ENCODE measurements around the gene SLC35F3. TPM values are rescaled to one million over a fixed set of nuclear protein-coding genes. Genes with fewer than 3 reads are reported as not detected.

Gene SLC35F3
- total RNA-seq, 1 experiment from 2014 or later = not detected

DNA sequence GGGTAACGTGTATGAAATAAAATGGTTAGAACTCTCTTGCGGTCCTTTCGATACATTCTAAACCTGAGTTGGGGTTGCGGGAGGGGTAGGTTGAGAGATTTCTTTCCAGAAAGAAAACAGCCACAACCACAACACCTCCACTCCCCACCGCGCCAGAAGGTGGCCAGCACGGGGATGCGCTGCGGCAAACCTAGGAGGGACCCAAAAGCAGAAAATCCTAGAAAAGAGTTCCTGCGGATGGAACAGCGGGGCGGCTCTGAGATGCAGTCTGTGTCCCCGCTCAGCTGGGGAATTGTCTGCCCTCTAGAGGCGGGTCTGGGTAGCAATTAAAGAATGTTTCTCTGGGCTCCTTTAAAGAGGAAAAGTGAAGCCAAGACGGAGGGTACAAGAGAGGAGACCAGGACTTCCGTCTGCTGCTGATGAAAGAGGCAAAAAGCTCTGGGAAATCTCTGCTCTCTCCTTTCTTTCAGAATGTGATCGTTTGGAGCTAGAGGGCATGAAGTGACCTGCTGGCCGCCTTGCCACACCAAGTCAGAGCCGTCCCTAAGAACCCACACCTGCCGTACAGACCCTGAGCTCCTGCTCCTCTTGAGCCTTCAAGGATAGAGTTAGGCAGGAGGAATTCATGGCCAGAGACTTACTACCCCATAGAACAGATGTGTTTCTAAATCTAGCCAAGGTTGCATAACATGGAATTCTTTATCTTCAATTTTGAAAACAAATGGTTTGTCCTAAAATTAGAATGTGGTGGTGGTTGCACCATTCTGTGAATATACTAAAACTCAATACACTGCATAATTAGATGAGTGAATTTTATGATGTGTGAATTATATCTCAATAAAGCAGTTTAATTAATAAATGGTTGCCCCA is 422.3 kb downstream of the SLC35F3 start:
- POLR2A ChIA-PET = no interaction called here

DNA sequence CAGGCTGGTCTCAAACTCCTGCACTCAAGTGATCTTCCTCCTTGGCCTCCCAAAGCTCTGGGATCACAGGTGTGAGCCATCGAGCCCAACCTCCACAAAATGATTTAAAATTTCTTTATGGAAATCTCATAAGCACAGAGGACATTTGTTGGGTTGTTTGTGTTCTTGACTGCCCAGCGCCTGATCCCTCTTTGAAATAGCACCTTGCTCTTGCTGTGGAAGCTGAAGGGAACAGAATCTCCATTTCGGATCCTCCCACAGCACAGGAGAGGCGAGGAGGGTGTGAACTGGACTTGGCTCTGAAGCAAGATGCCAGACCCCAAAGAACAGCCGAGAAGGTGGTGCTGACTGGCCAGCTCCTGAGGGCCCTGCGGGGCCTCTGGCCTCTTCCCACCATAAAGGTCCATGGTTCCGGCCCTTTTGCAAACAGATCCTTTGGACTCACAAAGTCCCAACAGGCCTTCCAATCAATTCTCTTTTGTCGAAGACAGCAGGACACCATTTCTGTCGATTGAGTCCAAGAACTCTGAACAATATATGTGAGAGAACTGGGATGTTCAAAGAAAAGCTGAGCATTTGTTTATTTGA is 423.2 kb downstream of the SLC35F3 start:
- Histone ChIP-seq H3K4me3 (ENCODE audit: low read depth, low read length) (no peak overlapping the region), H3K4me1 (no peaks in the 10 kb centered on the region), H3K9me3 (no peaks in the 10 kb centered on the region), H3K36me3 (ENCODE audit: control insufficient read depth, insufficient read depth, low read length) (no peaks in the 10 kb centered on the region), H3K27me3 (replicated peaks; ENCODE audit: control insufficient read depth, insufficient read depth, low read length) (peaks cover 2% of the 10 kb centered on the region; the same call in 1 of the 2 replicates)
- no peak for DNase-seq
- Mint-ChIP-seq H3K4me3 (ENCODE audit: unreplicated experiment) (no peak overlapping the region), H3K27me3 (ENCODE audit: insufficient read depth, unreplicated experiment) (peaks cover 32% of the 10 kb centered on the region), H3K9me3 (ENCODE audit: unreplicated experiment) (no peaks in the 10 kb centered on the region), H3K27ac (ENCODE audit: unreplicated experiment) (no peak overlapping the region), H3K4me1 (ENCODE audit: low read depth, unreplicated experiment) (no peaks in the 10 kb centered on the region), H3K36me3 (ENCODE audit: insufficient read depth, unreplicated experiment) (no peaks in the 10 kb centered on the region)
- TF ChIP-seq, protein P1, sequence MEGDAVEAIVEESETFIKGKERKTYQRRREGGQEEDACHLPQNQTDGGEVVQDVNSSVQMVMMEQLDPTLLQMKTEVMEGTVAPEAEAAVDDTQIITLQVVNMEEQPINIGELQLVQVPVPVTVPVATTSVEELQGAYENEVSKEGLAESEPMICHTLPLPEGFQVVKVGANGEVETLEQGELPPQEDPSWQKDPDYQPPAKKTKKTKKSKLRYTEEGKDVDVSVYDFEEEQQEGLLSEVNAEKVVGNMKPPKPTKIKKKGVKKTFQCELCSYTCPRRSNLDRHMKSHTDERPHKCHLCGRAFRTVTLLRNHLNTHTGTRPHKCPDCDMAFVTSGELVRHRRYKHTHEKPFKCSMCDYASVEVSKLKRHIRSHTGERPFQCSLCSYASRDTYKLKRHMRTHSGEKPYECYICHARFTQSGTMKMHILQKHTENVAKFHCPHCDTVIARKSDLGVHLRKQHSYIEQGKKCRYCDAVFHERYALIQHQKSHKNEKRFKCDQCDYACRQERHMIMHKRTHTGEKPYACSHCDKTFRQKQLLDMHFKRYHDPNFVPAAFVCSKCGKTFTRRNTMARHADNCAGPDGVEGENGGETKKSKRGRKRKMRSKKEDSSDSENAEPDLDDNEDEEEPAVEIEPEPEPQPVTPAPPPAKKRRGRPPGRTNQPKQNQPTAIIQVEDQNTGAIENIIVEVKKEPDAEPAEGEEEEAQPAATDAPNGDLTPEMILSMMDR (IDR thresholded peaks at IDR 0.05; ENCODE audit: insufficient read depth in 1 of 2, low read depth in 1 of 2, low read length in 1 of 2, severe bottlenecking in 1 of 2, unreplicated experiment in 1 of 2) = no peak
- intact Hi-C loops (cut with micrococcal nuclease; ENCODE audit: unreplicated experiment) = loop anchor here (5.0 kb wide), 1 partner anchor 215 kb away; no protein-coding TSS in a partner anchor
- ChIA-PET CTCF (interaction anchor here (1.3 kb wide), 1 partner anchor 18 kb away, joined by 8 read pairs; no protein-coding TSS in a partner anchor), POLR2A (no interaction called here)
- BruUV-seq (replicated peaks) = no TSS peak

More for the DNA sequence above, 422.3 kb downstream of the SLC35F3 start:
- H3K27me3 ChIP-seq (replicated peaks; ENCODE audit: control insufficient read depth, insufficient read depth, low read length) = peaks cover 2% of the 10 kb centered on the region; the same call in 1 of the 2 replicates
- H3K36me3 ChIP-seq (ENCODE audit: control insufficient read depth, insufficient read depth, low read length) = no peaks in the 10 kb centered on the region
- Mint-ChIP-seq H3K36me3 (ENCODE audit: insufficient read depth, unreplicated experiment) (no peaks in the 10 kb centered on the region), H3K27me3 (ENCODE audit: insufficient read depth, unreplicated experiment) (peaks cover 29% of the 10 kb centered on the region), H3K4me3 (ENCODE audit: unreplicated experiment) (no peak overlapping the region), H3K4me1 (ENCODE audit: low read depth, unreplicated experiment) (no peaks in the 10 kb centered on the region), H3K27ac (ENCODE audit: unreplicated experiment) (no peak overlapping the region), H3K9me3 (ENCODE audit: unreplicated experiment) (no peaks in the 10 kb centered on the region)
- H3K4me3 ChIP-seq (ENCODE audit: low read depth, low read length) = no peak overlapping the region
- TF ChIP-seq, protein P1 (IDR thresholded peaks at IDR 0.05; ENCODE audit: insufficient read depth in 1 of 2, low read depth in 1 of 2, low read length in 1 of 2, severe bottlenecking in 1 of 2, unreplicated experiment in 1 of 2) = peak; percentile 77 to 82
- DNase-seq = peak; percentile 59 to 66
- intact Hi-C loops (cut with micrococcal nuclease; ENCODE audit: unreplicated experiment) = loop anchor here (5.0 kb wide), 1 partner anchor 214 kb away; no protein-coding TSS in a partner anchor
- no peaks in the 10 kb centered on the region for H3K4me1 ChIP-seq
- no TSS peak for BruUV-seq (replicated peaks)
- H3K9me3 ChIP-seq = no peaks in the 10 kb centered on the region
- CTCF ChIA-PET = interaction anchor here (1.3 kb wide), 1 partner anchor 17 kb away, joined by 8 read pairs; no protein-coding TSS in a partner anchor

DNA sequence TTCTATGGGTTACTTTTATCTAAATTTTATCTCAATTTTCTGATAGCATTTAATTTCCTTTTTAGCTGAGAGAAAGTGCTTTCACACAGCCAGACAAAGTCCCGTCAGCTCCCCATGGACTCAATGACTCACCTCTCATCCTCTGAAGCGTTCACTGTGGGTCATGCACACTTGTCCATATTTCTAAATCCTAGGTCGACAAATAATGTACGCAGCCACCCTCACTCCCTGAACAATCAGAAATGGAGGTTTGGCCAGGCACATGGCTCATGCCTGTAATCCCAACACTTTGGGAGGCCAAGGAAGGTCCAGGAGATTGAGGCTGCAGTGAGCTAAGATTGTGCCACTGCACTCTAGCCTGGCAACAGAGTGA is 426.4 kb downstream of the SLC35F3 start:
- BruUV-seq (replicated peaks) = no TSS peak

More for the DNA sequence above, 426.4 kb downstream of the SLC35F3 start:
- intact Hi-C loops (cut with micrococcal nuclease; ENCODE audit: unreplicated experiment) = no loop called here
- Mint-ChIP-seq H3K27me3 (ENCODE audit: insufficient read depth, unreplicated experiment) (peaks cover 15% of the 10 kb centered on the region), H3K4me3 (ENCODE audit: unreplicated experiment) (no peak overlapping the region), H3K36me3 (ENCODE audit: insufficient read depth, unreplicated experiment) (no peaks in the 10 kb centered on the region), H3K4me1 (ENCODE audit: low read depth, unreplicated experiment) (no peaks in the 10 kb centered on the region), H3K27ac (ENCODE audit: unreplicated experiment) (no peak overlapping the region), H3K9me3 (ENCODE audit: unreplicated experiment) (no peaks in the 10 kb centered on the region)
- TF ChIP-seq, protein P1 (IDR thresholded peaks at IDR 0.05; ENCODE audit: insufficient read depth in 1 of 2, low read depth in 1 of 2, low read length in 1 of 2, severe bottlenecking in 1 of 2, unreplicated experiment in 1 of 2) = no peak
- ChIA-PET CTCF (no interaction called here), POLR2A (no interaction called here)
- no peak for DNase-seq
- Histone ChIP-seq H3K4me3 (ENCODE audit: low read depth, low read length) (no peak overlapping the region), H3K27me3 (replicated peaks; ENCODE audit: control insufficient read depth, insufficient read depth, low read length) (no peaks in the 10 kb centered on the region; the same call in 1 of the 2 replicates), H3K4me1 (no peaks in the 10 kb centered on the region), H3K9me3 (no peaks in the 10 kb centered on the region), H3K36me3 (ENCODE audit: control insufficient read depth, insufficient read depth, low read length) (no peaks in the 10 kb centered on the region)
